Caco-2 (cell line): ENCODE results near the gene KCNK4. TPM values are rescaled to one million over a fixed set of nuclear protein-coding genes. Genes with fewer than 3 reads are reported as not detected.
A peak's percentile ranks its signal among the peaks of the same experiment; 100 is the strongest.

Source experiments
- BruUV-seq: library from RNA; stranded (reverse); fragments of 400-500 nt; replicated peaks from 2 replicates; lab custom pipeline; 2021; lab: Mats Ljungman, UMichigan
- CTCF ChIA-PET: fragments of 300-600 bp; sonication (Branson Sonifier 250); formaldehyde crosslinking; loops from one replicate; lab custom pipeline; 2022; ENCODE audit warnings: antibody characterized with exemption; lab: Charles Lee
- POLR2A ChIA-PET: fragments of 300-600 bp; sonication (Branson Sonifier 250); formaldehyde crosslinking; loops from one replicate; lab custom pipeline; 2022; ENCODE audit warnings: antibody characterized with exemption; lab: Charles Lee
- DNase-seq, 2 experiments: peaks; one replicate each; pipeline versions ENCODE4 v3.0.0 to v3.0.0-alpha.2; 2020 to 2022
- H3K27me3 ChIP-seq: replicated peaks from 2 replicates; pipeline ENCODE4 v1.6.0; 2011; ENCODE audit warnings: low read length; ENCODE audit not compliant: control insufficient read depth, insufficient read depth
- H3K36me3 ChIP-seq: 2 replicates; pipeline ENCODE4 v1.5.1; 2011; ENCODE audit warnings: low read length; ENCODE audit not compliant: control insufficient read depth, insufficient read depth
- H3K4me1 ChIP-seq: fragments of 250-450 bp; sonication (Bioruptor Pico); 2 replicates; pipeline ENCODE4 v1.5.1; 2020; ENCODE audit warnings: mild to moderate bottlenecking
- H3K4me3 ChIP-seq: 2 replicates; pipeline ENCODE4 v1.5.1; 2011; ENCODE audit warnings: low read depth, mild to moderate bottlenecking, control low read depth, low read length
- H3K9me3 ChIP-seq: fragments of 250-450 bp; sonication (Bioruptor Pico); 2 replicates; pipeline ENCODE4 v1.5.1; 2020; ENCODE audit warnings: mild to moderate bottlenecking, moderate library complexity
- H3K27ac Mint-ChIP-seq: one replicate; pipeline ENCODE4 v1.8.0; 2022; ENCODE audit warnings: mixed read lengths; ENCODE audit not compliant: unreplicated experiment
- H3K27me3 Mint-ChIP-seq: one replicate; pipeline ENCODE4 v1.8.0; 2022; ENCODE audit warnings: mixed read lengths; ENCODE audit not compliant: insufficient read depth, unreplicated experiment
- H3K36me3 Mint-ChIP-seq: one replicate; pipeline ENCODE4 v1.8.0; 2022; ENCODE audit warnings: mild to moderate bottlenecking, mixed read lengths; ENCODE audit not compliant: insufficient read depth, unreplicated experiment
- H3K4me1 Mint-ChIP-seq: one replicate; pipeline ENCODE4 v1.8.0; 2022; ENCODE audit warnings: low read depth, mixed read lengths; ENCODE audit not compliant: unreplicated experiment
- H3K4me3 Mint-ChIP-seq: one replicate; pipeline ENCODE4 v1.8.0; 2022; ENCODE audit warnings: mild to moderate bottlenecking, moderate library complexity, mixed read lengths; ENCODE audit not compliant: unreplicated experiment
- H3K9me3 Mint-ChIP-seq: one replicate; pipeline ENCODE4 v1.8.0; 2022; ENCODE audit warnings: mixed read lengths; ENCODE audit not compliant: unreplicated experiment
- intact Hi-C: fragments of 100-400 bp; cut with micrococcal nuclease; formaldehyde crosslinking; loops from one replicate; pipeline ENCODE4 v1.10.0; 2022; ENCODE audit not compliant: unreplicated experiment
- total RNA-seq: library from RNA; stranded (reverse); gene quantifications from 2 replicates; pipeline ENCODE4 v1.2.3, GENCODE V29; 2022
- TF ChIP-seq, protein P1 (sequence below), 2 experiments: fragments of 200-600 bp in 1 of 2; IDR thresholded peaks; 1 replicate in 1 of 2; 2 replicates in 1 of 2; pipeline versions ENCODE4 v1.5.1 to v1.8.0; 2011 to 2022; ENCODE audit warnings: antibody characterized with exemption in 1 of 2, control low read depth in 1 of 2, inconsistent platforms in 1 of 2, low read depth in 1 of 2, low read length in 1 of 2, mild to moderate bottlenecking in 1 of 2, moderate library complexity in 1 of 2; ENCODE audit not compliant: insufficient read depth in 1 of 2, severe bottlenecking in 1 of 2, unreplicated experiment in 1 of 2

Gene KCNK4
- total RNA-seq, 1 experiment from 2014 or later = not detected

DNA sequence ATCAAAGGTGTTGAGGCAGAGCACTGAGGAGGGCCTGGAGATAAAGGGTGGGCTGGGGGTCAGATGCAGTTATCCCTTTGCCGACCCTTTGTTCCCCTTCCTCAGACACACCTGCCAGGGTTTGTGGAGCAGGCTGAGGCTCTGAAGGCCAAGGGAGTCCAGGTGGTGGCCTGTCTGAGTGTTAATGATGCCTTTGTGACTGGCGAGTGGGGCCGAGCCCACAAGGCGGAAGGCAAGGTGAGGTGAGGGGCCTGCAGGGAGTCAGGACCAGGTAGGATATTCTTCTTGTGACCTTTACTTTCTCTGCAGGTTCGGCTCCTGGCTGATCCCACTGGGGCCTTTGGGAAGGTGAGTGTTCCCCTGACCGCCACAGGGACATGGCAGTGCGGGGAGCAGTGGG, 29.5 kb downstream of the KCNK4 start:
- TF ChIP-seq, protein P1, sequence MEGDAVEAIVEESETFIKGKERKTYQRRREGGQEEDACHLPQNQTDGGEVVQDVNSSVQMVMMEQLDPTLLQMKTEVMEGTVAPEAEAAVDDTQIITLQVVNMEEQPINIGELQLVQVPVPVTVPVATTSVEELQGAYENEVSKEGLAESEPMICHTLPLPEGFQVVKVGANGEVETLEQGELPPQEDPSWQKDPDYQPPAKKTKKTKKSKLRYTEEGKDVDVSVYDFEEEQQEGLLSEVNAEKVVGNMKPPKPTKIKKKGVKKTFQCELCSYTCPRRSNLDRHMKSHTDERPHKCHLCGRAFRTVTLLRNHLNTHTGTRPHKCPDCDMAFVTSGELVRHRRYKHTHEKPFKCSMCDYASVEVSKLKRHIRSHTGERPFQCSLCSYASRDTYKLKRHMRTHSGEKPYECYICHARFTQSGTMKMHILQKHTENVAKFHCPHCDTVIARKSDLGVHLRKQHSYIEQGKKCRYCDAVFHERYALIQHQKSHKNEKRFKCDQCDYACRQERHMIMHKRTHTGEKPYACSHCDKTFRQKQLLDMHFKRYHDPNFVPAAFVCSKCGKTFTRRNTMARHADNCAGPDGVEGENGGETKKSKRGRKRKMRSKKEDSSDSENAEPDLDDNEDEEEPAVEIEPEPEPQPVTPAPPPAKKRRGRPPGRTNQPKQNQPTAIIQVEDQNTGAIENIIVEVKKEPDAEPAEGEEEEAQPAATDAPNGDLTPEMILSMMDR (IDR thresholded peaks at IDR 0.05; ENCODE audit: insufficient read depth in 1 of 2, low read depth in 1 of 2, low read length in 1 of 2, severe bottlenecking in 1 of 2, unreplicated experiment in 1 of 2) = no peak
- intact Hi-C loops = no loop called here
- ChIA-PET CTCF (interaction anchor here (0.6 to 1.5 kb wide), 2 partner anchors 34 to 1332 kb away, joined by 3 to 4 read pairs; no protein-coding TSS in a partner anchor), POLR2A (no interaction called here)
- peaks cover 57% of the 10 kb centered on the region for H3K36me3 Mint-ChIP-seq
- H3K4me3 ChIP-seq = no peak overlapping the region
- H3K4me1 Mint-ChIP-seq = peaks cover 24% of the 10 kb centered on the region
- H3K9me3 ChIP-seq = no peaks in the 10 kb centered on the region
- H3K9me3 Mint-ChIP-seq = no peaks in the 10 kb centered on the region
- H3K27ac Mint-ChIP-seq = peak overlapping the region; percentile 34
- no peaks in the 10 kb centered on the region for H3K27me3 Mint-ChIP-seq
- no TSS peak for BruUV-seq
- peaks cover 1% of the 10 kb centered on the region for H3K36me3 ChIP-seq
- no peak for DNase-seq
- no peaks in the 10 kb centered on the region for H3K27me3 ChIP-seq
- H3K4me3 Mint-ChIP-seq = peak overlapping the region; percentile 9
- H3K4me1 ChIP-seq = peaks cover 21% of the 10 kb centered on the region

DNA sequence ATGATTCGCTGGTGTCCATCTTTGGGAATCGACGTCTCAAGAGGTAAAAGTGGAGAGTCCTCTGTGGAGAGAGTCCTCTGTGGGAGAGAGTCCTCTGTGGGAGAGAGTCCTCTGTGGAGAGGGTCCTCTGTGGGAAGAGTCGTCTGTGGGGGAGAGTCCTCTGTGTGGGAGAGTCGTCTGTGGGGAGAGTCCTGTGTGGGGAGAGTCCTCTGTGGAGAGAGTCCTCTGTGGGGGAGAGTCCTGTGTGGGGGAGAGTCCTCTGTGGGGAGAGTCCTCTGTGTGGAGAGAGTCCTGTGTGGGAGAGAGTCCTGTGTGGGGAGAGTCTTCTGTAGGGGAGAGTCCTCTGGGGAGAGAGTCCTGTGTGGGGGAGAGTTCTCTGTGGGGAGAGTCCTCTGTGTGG, 29.9 kb downstream of the KCNK4 start:
- no peak overlapping the region for H3K4me3 ChIP-seq
- H3K27me3 ChIP-seq = no peaks in the 10 kb centered on the region
- peaks cover 1% of the 10 kb centered on the region for H3K36me3 ChIP-seq
- peaks cover 24% of the 10 kb centered on the region for H3K4me1 Mint-ChIP-seq
- TF ChIP-seq, protein P1 (IDR thresholded peaks at IDR 0.05; ENCODE audit: insufficient read depth in 1 of 2, low read depth in 1 of 2, low read length in 1 of 2, severe bottlenecking in 1 of 2, unreplicated experiment in 1 of 2) = no peak
- BruUV-seq = no TSS peak
- H3K27ac Mint-ChIP-seq = peak overlapping the region; percentile 34
- POLR2A ChIA-PET = no interaction called here
- no peaks in the 10 kb centered on the region for H3K9me3 Mint-ChIP-seq
- no peak for DNase-seq
- intact Hi-C loops = no loop called here
- peaks cover 21% of the 10 kb centered on the region for H3K4me1 ChIP-seq
- peaks cover 57% of the 10 kb centered on the region for H3K36me3 Mint-ChIP-seq
- CTCF ChIA-PET = interaction anchor here (1.5 kb wide), 1 partner anchor 34 kb away, joined by 3 read pairs; no protein-coding TSS in a partner anchor
- H3K9me3 ChIP-seq = no peaks in the 10 kb centered on the region
- no peak overlapping the region for H3K4me3 Mint-ChIP-seq
- no peaks in the 10 kb centered on the region for H3K27me3 Mint-ChIP-seq

DNA sequence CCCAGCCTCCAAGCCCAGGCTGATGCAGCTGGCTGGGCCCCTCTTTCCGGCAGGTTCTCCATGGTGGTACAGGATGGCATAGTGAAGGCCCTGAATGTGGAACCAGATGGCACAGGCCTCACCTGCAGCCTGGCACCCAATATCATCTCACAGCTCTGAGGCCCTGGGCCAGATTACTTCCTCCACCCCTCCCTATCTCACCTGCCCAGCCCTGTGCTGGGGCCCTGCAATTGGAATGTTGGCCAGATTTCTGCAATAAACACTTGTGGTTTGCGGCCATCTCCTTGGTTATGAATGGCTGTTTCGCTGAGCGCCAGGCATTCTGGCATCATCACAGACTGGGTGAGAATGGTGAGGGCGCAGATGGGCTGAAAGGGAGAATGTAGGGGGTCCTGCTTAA, 30.4 kb downstream of the KCNK4 start:
- Histone ChIP-seq H3K27me3 (no peaks in the 10 kb centered on the region), H3K36me3 (peaks cover 1% of the 10 kb centered on the region), H3K4me3 (no peak overlapping the region), H3K4me1 (peaks cover 19% of the 10 kb centered on the region), H3K9me3 (no peaks in the 10 kb centered on the region)
- intact Hi-C loops = no loop called here
- Mint-ChIP-seq H3K9me3 (no peaks in the 10 kb centered on the region), H3K36me3 (peaks cover 54% of the 10 kb centered on the region), H3K4me1 (peaks cover 21% of the 10 kb centered on the region), H3K27me3 (no peaks in the 10 kb centered on the region), H3K27ac (peak overlapping the region; percentile 48), H3K4me3 (no peak overlapping the region)
- TF ChIP-seq, protein P1 (IDR thresholded peaks at IDR 0.05; ENCODE audit: insufficient read depth in 1 of 2, low read depth in 1 of 2, low read length in 1 of 2, severe bottlenecking in 1 of 2, unreplicated experiment in 1 of 2) = no peak
- ChIA-PET CTCF (no interaction called here), POLR2A (no interaction called here)
- BruUV-seq = no TSS peak
- no peak for DNase-seq
